Transverse colon (tissue), 4 donors: ENCODE results near the gene SPTBN5. TPM values are rescaled to one million over a fixed set of nuclear protein-coding genes. Genes with fewer than 3 reads are reported as not detected.

Experiments used
- DNase-seq: peaks from one replicate; pipeline ENCODE4 v3.0.0-alpha.2; 2019
- H3K27ac ChIP-seq, 4 donors: fragments of 200-600 bp; sonication (generic); 2 replicates each; pipeline ENCODE4 v1.5.1; 2016 to 2018; ENCODE audit warnings: inconsistent platforms in 4 of 4
- H3K27me3 ChIP-seq: fragments of 200-600 bp; sonication (generic); 2 replicates; pipeline ENCODE4 v1.5.1; 2017; ENCODE audit warnings: inconsistent platforms
- H3K36me3 ChIP-seq, 4 donors: fragments of 200-600 bp; sonication (generic); 2 replicates each; pipeline ENCODE4 v1.5.1; 2017 to 2019; ENCODE audit warnings: inconsistent platforms in 4 of 4
- H3K4me1 ChIP-seq, 4 donors: fragments of 200-600 bp; sonication (generic); 2 replicates each; pipeline ENCODE4 v1.5.1; 2017 to 2020; ENCODE audit warnings: inconsistent platforms in 4 of 4
- H3K4me3 ChIP-seq, 4 donors: fragments of 200-600 bp; sonication (generic); 1 replicate in 1 of 4; 2 replicates in 3 of 4; pipeline versions ENCODE4 v1.5.1 to v1.6.1; 2017 to 2019; ENCODE audit warnings: inconsistent platforms in 4 of 4
- H3K9me3 ChIP-seq, 2 donors: fragments of 200-600 bp; sonication (generic); 2 replicates each; pipeline ENCODE4 v1.5.1; 2017 to 2019; ENCODE audit warnings: inconsistent platforms in 2 of 2
- CTCF ChIP-seq, 5 experiments: fragments of 200-600 bp in 3 of 5; fragments of 450-650 bp in 2 of 5; sonication (generic) in 3 of 5; IDR thresholded peaks; 1 replicate in 2 of 5; 2 replicates in 3 of 5; pipeline ENCODE4 v1.5.1; 2016 to 2017; ENCODE audit warnings: antibody characterized with exemption in 5 of 5, inconsistent platforms in 3 of 5, mild to moderate bottlenecking in 2 of 5, moderate library complexity in 1 of 5
- EP300 ChIP-seq: sonication (generic); formaldehyde crosslinking; IDR thresholded peaks from one replicate; pipeline ENCODE4 v1.6.1; 2017; ENCODE audit warnings: antibody characterized with exemption, low read depth
- POLR2A ChIP-seq: fragments of 450-650 bp; IDR thresholded peaks from one replicate; pipeline ENCODE4 v1.6.1; 2016; ENCODE audit warnings: antibody characterized with exemption, mild to moderate bottlenecking, moderate library complexity
- POLR2AphosphoS5 ChIP-seq, 3 donors: sonication (generic); formaldehyde crosslinking; IDR thresholded peaks; one replicate each; pipeline ENCODE4 v1.6.1; 2016; ENCODE audit warnings: antibody characterized with exemption in 3 of 3
- WGBS, 2 donors: methylation state at CpG; one replicate each; pipeline ENCODE4 v1.1.5; 2018; ENCODE audit warnings: low coverage in 1 of 2; 5-methylcytosine and 5-hydroxymethylcytosine counted together
- in situ Hi-C, 4 donors: fragments of 200-750 bp; cut with MboI; loops; one replicate each; pipeline versions ENCODE4 v1.15.0 to v1.15.1; 2017; ENCODE audit warnings: low sequenced_read_pairs in 3 of 4, low pct_ligation_motif_present in 1 of 4, low pct_unique_long_range_greater_than_20kb in 1 of 4
- intact Hi-C: fragments of 100-400 bp; cut with DNase I; formaldehyde crosslinking; loops from one replicate; pipeline ENCODE4 v1.15.1; 2023; ENCODE audit warnings: low total_unique reads
- total RNA-seq, 4 donors: library from RNA; depleted of rRNA; stranded (reverse); fragments of >200 nt; gene quantifications; one replicate each; pipeline ENCODE4 v1.1.0, GENCODE V29; 2016

The SPTBN5 gene
- 1 to 10 TPM in 2 of 4 donors, under 1 TPM in 2; 0.16 to 8.0 (median 1.1) TPM for total RNA-seq

GRCh38 chr15:41893422-41894250 lies at the start of gene SPTBN5:
SPTBN5 (minus strand) TSS chr15:41894053; CDS start chr15:41893497, 556 bp downstream.
- peak within 1 kb of the TSS in 1 of 4 donors; percentile 11 for H3K4me3 ChIP-seq
- H3K36me3 ChIP-seq, result no peaks in the 10 kb centered on the region
- DNase-seq, result no peak
- 77% methylated on average over 15 of the region's 15 CpGs; no CpG with 5 or more reads in 1 of the 2 donors for WGBS, 2 donors
- no peaks in the 10 kb centered on the region for H3K27me3 ChIP-seq
- peak within 1 kb of the TSS; percentile 11 to 56 (median 50) for H3K27ac ChIP-seq
- intact Hi-C loops (no loop called here), in situ Hi-C loops (no loop called here)
- H3K9me3 ChIP-seq, result no peaks in the 10 kb centered on the region
- peaks cover 13 to 25% (median 18%) of the 10 kb centered on the region in 4 donors for H3K4me1 ChIP-seq
- TF ChIP-seq CTCF (IDR thresholded peaks at IDR 0.05), result no peak
- no peak for TF ChIP-seq POLR2AphosphoS5 (IDR thresholded peaks at IDR 0.05)
- no peak for TF ChIP-seq POLR2A
- TF ChIP-seq EP300, result no peak

GRCh38 chr15:41942886-41943285 lies 49.0 kb upstream of the SPTBN5 start:
- Histone ChIP-seq H3K4me1 (peaks cover 0 to 12% (median 6%) of the 10 kb centered on the region in 4 donors), H3K27me3 (no peaks in the 10 kb centered on the region), H3K9me3 (no peaks in the 10 kb centered on the region), H3K36me3 (no peaks in the 10 kb centered on the region), H3K27ac (no peak overlapping the region), H3K4me3 (no peak overlapping the region)
- no peak for DNase-seq
- in situ Hi-C loops, result no loop called here
- TF ChIP-seq POLR2A (no peak), POLR2AphosphoS5 (IDR thresholded peaks at IDR 0.05) (no peak), CTCF (IDR thresholded peaks at IDR 0.05) (no peak), EP300 (no peak)
- WGBS, 2 donors, result 40 to 95% methylated on average over 2 to 7 of the region's 7 CpGs
- intact Hi-C loops, result no loop called here

GRCh38 chr15:41941644-41942415 lies 48.0 kb upstream of the SPTBN5 start:
- in situ Hi-C loops, result no loop called here
- TF ChIP-seq POLR2A (no peak), EP300 (no peak), POLR2AphosphoS5 (IDR thresholded peaks at IDR 0.05) (no peak), CTCF (IDR thresholded peaks at IDR 0.05) (no peak)
- DNase-seq, result no peak
- Histone ChIP-seq H3K36me3 (no peaks in the 10 kb centered on the region), H3K4me1 (peaks cover 0 to 21% (median 6%) of the 10 kb centered on the region in 4 donors), H3K27ac (no peak overlapping the region), H3K4me3 (no peak overlapping the region), H3K27me3 (no peaks in the 10 kb centered on the region), H3K9me3 (no peaks in the 10 kb centered on the region)
- 90 to 94% methylated on average over 8 to 22 of the region's 22 CpGs for WGBS, 2 donors
- intact Hi-C loops, result no loop called here

- Histone ChIP-seq H3K27ac (no peak overlapping the region), H3K27me3 (no peaks in the 10 kb centered on the region), H3K36me3 (no peaks in the 10 kb centered on the region), H3K9me3 (no peaks in the 10 kb centered on the region), H3K4me1 (peaks cover 0 to 22% (median 5%) of the 10 kb centered on the region in 4 donors), H3K4me3 (no peak overlapping the region)
- 72 to 95% methylated on average over 3 to 7 of the region's 13 CpGs for WGBS, 2 donors
- intact Hi-C loops, result no loop called here
- no peak for DNase-seq
- TF ChIP-seq CTCF (IDR thresholded peaks at IDR 0.05) (no peak), POLR2AphosphoS5 (IDR thresholded peaks at IDR 0.05) (no peak), EP300 (no peak), POLR2A (no peak)
- in situ Hi-C loops, result no loop called here
Measured at GRCh38 chr15:41940441-41940857, 46.6 kb upstream of the SPTBN5 start.
